Measurements from ENCODE around the gene CTSS. TPM values are rescaled to one million over a fixed set of nuclear protein-coding genes. Genes with fewer than 3 reads are reported as not detected.

CTSS gene
- total and polyA plus RNA-seq, 10 donors = 117 to 685 (median 587) TPM

DNA sequence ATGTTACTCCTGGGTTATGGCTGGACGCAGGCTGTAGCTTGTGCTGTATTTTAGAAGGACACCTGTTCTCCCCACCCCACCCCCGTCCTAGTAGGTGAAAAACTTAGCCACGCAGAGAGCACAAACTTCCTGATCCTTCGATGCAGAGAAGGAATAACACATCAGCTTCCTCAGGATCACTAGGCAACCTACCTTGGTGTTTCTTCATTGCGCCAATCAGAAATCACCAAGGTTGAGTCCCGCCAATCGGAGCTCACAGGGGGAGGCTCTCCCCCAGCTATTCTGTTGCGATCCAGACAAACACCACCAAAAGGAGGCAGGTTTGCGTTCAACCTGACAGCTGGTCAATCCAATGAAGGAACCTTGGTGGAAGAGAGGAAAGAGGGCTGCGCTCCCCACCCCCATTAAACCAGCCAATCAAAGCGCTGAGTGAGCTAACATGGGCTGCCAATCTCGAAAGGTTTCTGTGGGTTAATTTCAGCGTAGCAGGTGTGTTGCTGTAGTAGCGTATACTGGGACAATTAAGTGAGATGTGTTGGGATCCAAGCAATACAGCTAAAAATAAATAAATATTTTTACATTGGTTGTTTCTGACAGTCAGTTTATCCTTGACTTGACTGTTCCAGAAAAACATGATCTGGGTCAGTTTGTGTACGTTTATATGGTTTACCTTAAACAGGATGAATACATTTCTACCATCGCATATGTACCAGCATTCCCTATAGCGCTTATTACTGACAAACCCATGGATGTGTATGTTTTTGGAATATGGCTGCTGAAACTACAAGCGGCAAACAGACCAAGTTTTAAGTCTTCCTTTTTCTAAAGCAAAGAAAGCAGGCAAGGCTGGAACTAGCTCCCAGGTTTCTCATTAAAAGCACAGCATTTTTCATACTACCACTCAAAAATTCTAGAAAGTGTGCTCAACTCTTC lies 68.3 kb downstream of the CTSS start, which contains the start of gene GOLPH3L:
GOLPH3L (minus strand) TSS at position 160 of the 933 bp plus-strand sequence. CDS start 2,316 bp downstream, outside the sequence.
- peak within 1 kb of the TSS in 6 of 8 donors; percentile 16 to 79 (median 72) for H3K27ac ChIP-seq
- WGBS, 5 donors = 1 to 3% (median 2%) methylated on average over 16 to 18 of the region's 18 CpGs

DNA sequence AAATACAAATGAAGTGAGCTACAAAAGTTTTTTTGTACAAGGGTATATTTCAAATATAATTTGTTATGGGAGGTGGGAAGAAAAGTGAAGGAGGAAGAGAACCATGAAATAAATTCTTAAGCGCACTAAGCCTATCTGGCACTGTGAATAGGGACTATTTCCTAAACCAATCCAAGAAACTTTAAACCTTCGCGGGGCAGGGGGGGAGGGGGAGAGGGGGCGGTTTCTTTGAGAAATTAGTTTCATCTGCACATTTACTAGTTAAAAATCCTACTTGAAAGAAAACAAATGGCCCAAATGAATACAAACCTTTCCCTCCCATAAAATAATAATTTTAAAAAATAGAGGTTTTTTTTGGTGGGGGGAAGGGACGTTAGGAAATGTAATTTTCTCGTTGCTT lies 69.0 kb downstream of the CTSS start:
- H3K4me1 ChIP-seq = peaks cover 19 to 58% (median 38%) of the 10 kb centered on the region in 6 donors
- no peaks in the 10 kb centered on the region for H3K27me3 ChIP-seq (replicated peaks in 1 of 7)
- 0 to 3% (median 2%) methylated on average over 6 of the region's 6 CpGs for WGBS, 5 donors
- H3K27ac ChIP-seq = peak overlapping the region in 6 of 8 donors; percentile 16 to 79 (median 72)
- no peak for DNase-seq
- peaks cover 0 to 38% (median 25%) of the 10 kb centered on the region in 6 donors for H3K36me3 ChIP-seq
- intact Hi-C loops (cut with DNase I; ENCODE audit: low total_unique reads) = loop anchor here (10.0 kb wide), 1 partner anchor 62 kb away; no protein-coding TSS in a partner anchor
- H3K4me3 ChIP-seq = peak overlapping the region; percentile 73 to 89 (median 77)
- no peaks in the 10 kb centered on the region for H3K9me3 ChIP-seq
- TF ChIP-seq, protein P1, sequence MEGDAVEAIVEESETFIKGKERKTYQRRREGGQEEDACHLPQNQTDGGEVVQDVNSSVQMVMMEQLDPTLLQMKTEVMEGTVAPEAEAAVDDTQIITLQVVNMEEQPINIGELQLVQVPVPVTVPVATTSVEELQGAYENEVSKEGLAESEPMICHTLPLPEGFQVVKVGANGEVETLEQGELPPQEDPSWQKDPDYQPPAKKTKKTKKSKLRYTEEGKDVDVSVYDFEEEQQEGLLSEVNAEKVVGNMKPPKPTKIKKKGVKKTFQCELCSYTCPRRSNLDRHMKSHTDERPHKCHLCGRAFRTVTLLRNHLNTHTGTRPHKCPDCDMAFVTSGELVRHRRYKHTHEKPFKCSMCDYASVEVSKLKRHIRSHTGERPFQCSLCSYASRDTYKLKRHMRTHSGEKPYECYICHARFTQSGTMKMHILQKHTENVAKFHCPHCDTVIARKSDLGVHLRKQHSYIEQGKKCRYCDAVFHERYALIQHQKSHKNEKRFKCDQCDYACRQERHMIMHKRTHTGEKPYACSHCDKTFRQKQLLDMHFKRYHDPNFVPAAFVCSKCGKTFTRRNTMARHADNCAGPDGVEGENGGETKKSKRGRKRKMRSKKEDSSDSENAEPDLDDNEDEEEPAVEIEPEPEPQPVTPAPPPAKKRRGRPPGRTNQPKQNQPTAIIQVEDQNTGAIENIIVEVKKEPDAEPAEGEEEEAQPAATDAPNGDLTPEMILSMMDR (IDR thresholded peaks at IDR 0.05 in 8 of 11, conservative IDR thresholded peaks at IDR 0.05 in 3 of 11) = no peak
- TF ChIP-seq POLR2A (IDR thresholded peaks at IDR 0.05) = no peak
- TF ChIP-seq POLR2AphosphoS5 (IDR thresholded peaks at IDR 0.05) = no peak

More for the DNA sequence above, 68.3 kb downstream of the CTSS start, which contains the start of gene GOLPH3L:
- Histone ChIP-seq H3K36me3 (peaks cover 0 to 32% (median 21%) of the 10 kb centered on the region in 6 donors), H3K27me3 (replicated peaks in 1 of 7) (no peaks in the 10 kb centered on the region), H3K4me3 (peak within 1 kb of the TSS; percentile 73 to 89 (median 77)), H3K9me3 (no peaks in the 10 kb centered on the region), H3K4me1 (peaks cover 19 to 54% (median 36%) of the 10 kb centered on the region in 6 donors)
- intact Hi-C loops (cut with DNase I; ENCODE audit: low total_unique reads) = loop anchor here (10.0 kb wide), 1 partner anchor 62 kb away; no protein-coding TSS in a partner anchor
- peak; percentile 93 for DNase-seq
- peak in 2 of 3 donors; percentile 75 to 88 for TF ChIP-seq POLR2AphosphoS5 (IDR thresholded peaks at IDR 0.05)
- TF ChIP-seq, protein P1 (IDR thresholded peaks at IDR 0.05 in 8 of 11, conservative IDR thresholded peaks at IDR 0.05 in 3 of 11) = peak in 3 of 11 experiments; percentile 36 to 51 (median 40)
- peak in 1 of 3 donors; percentile 75 for TF ChIP-seq POLR2A (IDR thresholded peaks at IDR 0.05)

DNA sequence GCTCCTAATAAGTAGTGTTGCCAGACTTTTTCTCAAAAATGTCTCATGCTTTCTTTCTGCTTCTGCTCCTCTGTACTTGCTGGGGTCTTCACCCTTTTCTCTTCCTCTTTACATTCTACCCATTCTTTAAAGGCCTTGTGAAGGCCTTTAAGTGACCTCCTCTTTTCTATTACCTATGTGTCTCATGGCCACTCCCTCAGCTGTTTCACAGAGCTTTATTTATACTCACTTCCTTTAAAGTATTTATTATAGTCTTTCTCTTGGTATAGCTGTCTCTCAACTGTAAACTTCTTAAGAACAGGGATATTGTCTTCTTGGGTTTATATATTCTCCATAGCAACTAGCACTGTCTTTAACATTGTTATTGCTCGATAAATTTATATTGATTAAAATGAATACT lies 69.4 kb downstream of the CTSS start:
- Histone ChIP-seq H3K36me3 (peaks cover 0 to 43% (median 27%) of the 10 kb centered on the region in 6 donors), H3K9me3 (no peaks in the 10 kb centered on the region), H3K4me3 (peak overlapping the region; percentile 73 to 89 (median 77)), H3K4me1 (peaks cover 19 to 63% (median 38%) of the 10 kb centered on the region in 6 donors), H3K27me3 (replicated peaks in 1 of 7) (no peaks in the 10 kb centered on the region), H3K27ac (peak overlapping the region in 5 of 8 donors; percentile 70 to 79 (median 72))
- 22 to 35% (median 30%) methylated on average over 1 of the region's 1 CpG for WGBS, 5 donors
- intact Hi-C loops (cut with DNase I; ENCODE audit: low total_unique reads) = loop anchor here (10.0 kb wide), 1 partner anchor 61 kb away; no protein-coding TSS in a partner anchor
- DNase-seq = no peak
- no peak for TF ChIP-seq POLR2A (IDR thresholded peaks at IDR 0.05)
- no peak for TF ChIP-seq POLR2AphosphoS5 (IDR thresholded peaks at IDR 0.05)
- TF ChIP-seq, protein P1 (IDR thresholded peaks at IDR 0.05 in 8 of 11, conservative IDR thresholded peaks at IDR 0.05 in 3 of 11) = no peak
